Caco-2 (cell line): ENCODE results near the gene ZNF664. TPM values are rescaled to one million over a fixed set of nuclear protein-coding genes. Genes with fewer than 3 reads are reported as not detected.

Source experiments
- BruUV-seq: library from RNA; stranded (reverse); fragments of 400-500 nt; replicated peaks from 2 replicates; lab custom pipeline; 2021; lab: Mats Ljungman, UMichigan
- CTCF ChIA-PET: fragments of 300-600 bp; sonication (Branson Sonifier 250); formaldehyde crosslinking; loops from one replicate; lab custom pipeline; 2022; ENCODE audit warnings: antibody characterized with exemption; lab: Charles Lee
- POLR2A ChIA-PET: fragments of 300-600 bp; sonication (Branson Sonifier 250); formaldehyde crosslinking; loops from one replicate; lab custom pipeline; 2022; ENCODE audit warnings: antibody characterized with exemption; lab: Charles Lee
- DNase-seq, 2 experiments: peaks; one replicate each; pipeline versions ENCODE4 v3.0.0 to v3.0.0-alpha.2; 2020 to 2022
- H3K27me3 ChIP-seq: replicated peaks from 2 replicates; pipeline ENCODE4 v1.6.0; 2011; ENCODE audit warnings: low read length; ENCODE audit not compliant: control insufficient read depth, insufficient read depth
- H3K36me3 ChIP-seq: 2 replicates; pipeline ENCODE4 v1.5.1; 2011; ENCODE audit warnings: low read length; ENCODE audit not compliant: control insufficient read depth, insufficient read depth
- H3K4me1 ChIP-seq: fragments of 250-450 bp; sonication (Bioruptor Pico); 2 replicates; pipeline ENCODE4 v1.5.1; 2020; ENCODE audit warnings: mild to moderate bottlenecking
- H3K4me3 ChIP-seq: 2 replicates; pipeline ENCODE4 v1.5.1; 2011; ENCODE audit warnings: low read depth, mild to moderate bottlenecking, control low read depth, low read length
- H3K9me3 ChIP-seq: fragments of 250-450 bp; sonication (Bioruptor Pico); 2 replicates; pipeline ENCODE4 v1.5.1; 2020; ENCODE audit warnings: mild to moderate bottlenecking, moderate library complexity
- H3K27ac Mint-ChIP-seq: one replicate; pipeline ENCODE4 v1.8.0; 2022; ENCODE audit warnings: mixed read lengths; ENCODE audit not compliant: unreplicated experiment
- H3K27me3 Mint-ChIP-seq: one replicate; pipeline ENCODE4 v1.8.0; 2022; ENCODE audit warnings: mixed read lengths; ENCODE audit not compliant: insufficient read depth, unreplicated experiment
- H3K36me3 Mint-ChIP-seq: one replicate; pipeline ENCODE4 v1.8.0; 2022; ENCODE audit warnings: mild to moderate bottlenecking, mixed read lengths; ENCODE audit not compliant: insufficient read depth, unreplicated experiment
- H3K4me1 Mint-ChIP-seq: one replicate; pipeline ENCODE4 v1.8.0; 2022; ENCODE audit warnings: low read depth, mixed read lengths; ENCODE audit not compliant: unreplicated experiment
- H3K4me3 Mint-ChIP-seq: one replicate; pipeline ENCODE4 v1.8.0; 2022; ENCODE audit warnings: mild to moderate bottlenecking, moderate library complexity, mixed read lengths; ENCODE audit not compliant: unreplicated experiment
- H3K9me3 Mint-ChIP-seq: one replicate; pipeline ENCODE4 v1.8.0; 2022; ENCODE audit warnings: mixed read lengths; ENCODE audit not compliant: unreplicated experiment
- CTCF ChIP-seq, 2 experiments: fragments of 200-600 bp in 1 of 2; IDR thresholded peaks; 1 replicate in 1 of 2; 2 replicates in 1 of 2; pipeline versions ENCODE4 v1.5.1 to v1.8.0; 2011 to 2022; ENCODE audit warnings: antibody characterized with exemption in 1 of 2, control low read depth in 1 of 2, inconsistent platforms in 1 of 2, low read depth in 1 of 2, low read length in 1 of 2, mild to moderate bottlenecking in 1 of 2, moderate library complexity in 1 of 2; ENCODE audit not compliant: insufficient read depth in 1 of 2, severe bottlenecking in 1 of 2, unreplicated experiment in 1 of 2
- intact Hi-C: fragments of 100-400 bp; cut with micrococcal nuclease; formaldehyde crosslinking; loops from one replicate; pipeline ENCODE4 v1.10.0; 2022; ENCODE audit not compliant: unreplicated experiment
- total RNA-seq: library from RNA; stranded (reverse); gene quantifications from 2 replicates; pipeline ENCODE4 v1.2.3, GENCODE V29; 2022

ZNF664 gene
- total RNA-seq, 1 experiment from 2014 or later: 117 TPM

GRCh38 chr12:123931686-123932321, 41.2 kb upstream of the ZNF664 start:
- Histone ChIP-seq H3K27me3 (no peaks in the 10 kb centered on the region), H3K36me3 (no peaks in the 10 kb centered on the region; the same call in 1 of the 2 replicates), H3K9me3 (no peaks in the 10 kb centered on the region), H3K4me1 (no peaks in the 10 kb centered on the region), H3K4me3 (no peak overlapping the region)
- Mint-ChIP-seq H3K36me3 (peaks cover 4% of the 10 kb centered on the region), H3K27ac (no peak overlapping the region), H3K4me1 (no peaks in the 10 kb centered on the region), H3K27me3 (no peaks in the 10 kb centered on the region), H3K4me3 (no peak overlapping the region), H3K9me3 (no peaks in the 10 kb centered on the region)
- no peak for DNase-seq
- BruUV-seq: no TSS peak
- TF ChIP-seq CTCF (IDR thresholded peaks at IDR 0.05; ENCODE audit: insufficient read depth in 1 of 2, low read depth in 1 of 2, low read length in 1 of 2, severe bottlenecking in 1 of 2, unreplicated experiment in 1 of 2): no peak
- intact Hi-C loops: no loop called here
- POLR2A ChIA-PET: no interaction called here
- CTCF ChIA-PET: no interaction called here

- no peak overlapping the region for H3K4me3 ChIP-seq
- no peaks in the 10 kb centered on the region for H3K9me3 ChIP-seq
- no peaks in the 10 kb centered on the region for H3K4me1 ChIP-seq
- no TSS peak for BruUV-seq
- H3K4me3 Mint-ChIP-seq: no peak overlapping the region
- no peaks in the 10 kb centered on the region for H3K9me3 Mint-ChIP-seq
- no peaks in the 10 kb centered on the region for H3K27me3 Mint-ChIP-seq
- ChIA-PET POLR2A (no interaction called here), CTCF (no interaction called here)
- TF ChIP-seq CTCF (IDR thresholded peaks at IDR 0.05; ENCODE audit: insufficient read depth in 1 of 2, low read depth in 1 of 2, low read length in 1 of 2, severe bottlenecking in 1 of 2, unreplicated experiment in 1 of 2): no peak
- no peak overlapping the region for H3K27ac Mint-ChIP-seq
- peaks cover under 1% of the 10 kb centered on the region for H3K4me1 Mint-ChIP-seq
- no peaks in the 10 kb centered on the region; the same call in 1 of the 2 replicates for H3K36me3 ChIP-seq
- H3K27me3 ChIP-seq: no peaks in the 10 kb centered on the region
- intact Hi-C loops: no loop called here
- no peak for DNase-seq
- H3K36me3 Mint-ChIP-seq: peaks cover 5% of the 10 kb centered on the region
Measured at GRCh38 chr12:123933214-123933613, 39.8 kb upstream of the ZNF664 start.

- BruUV-seq: no TSS peak
- Mint-ChIP-seq H3K4me3 (no peak overlapping the region), H3K4me1 (peaks cover 10% of the 10 kb centered on the region), H3K9me3 (no peaks in the 10 kb centered on the region), H3K27me3 (no peaks in the 10 kb centered on the region), H3K36me3 (peaks cover 10% of the 10 kb centered on the region), H3K27ac (no peak overlapping the region)
- no peaks in the 10 kb centered on the region for H3K27me3 ChIP-seq
- H3K36me3 ChIP-seq: no peaks in the 10 kb centered on the region; the same call in 1 of the 2 replicates
- no peaks in the 10 kb centered on the region for H3K9me3 ChIP-seq
- TF ChIP-seq CTCF (IDR thresholded peaks at IDR 0.05; ENCODE audit: insufficient read depth in 1 of 2, low read depth in 1 of 2, low read length in 1 of 2, severe bottlenecking in 1 of 2, unreplicated experiment in 1 of 2): no peak
- DNase-seq: no peak
- POLR2A ChIA-PET: no interaction called here
- H3K4me3 ChIP-seq: no peak overlapping the region
- no peaks in the 10 kb centered on the region for H3K4me1 ChIP-seq
- CTCF ChIA-PET: no interaction called here
- intact Hi-C loops: no loop called here
Measured at GRCh38 chr12:123934016-123934620, 38.9 kb upstream of the ZNF664 start.
